NOMO-1 (cell line): ENCODE measurements around the gene NKTR.
"Not testable (repeated sequence)": the region's sequence is repeated elsewhere in the genome, so short reads cannot be mapped to it uniquely, and the experiment has no call there.

Experiments
- DNase-seq, 2 experiments: peaks; one replicate each; lab custom pipeline; 2025; ENCODE audit not compliant: unreplicated experiment in 2 of 2; lab: John Stamatoyannopoulos, UW

The NKTR gene

GRCh38 chr3:42600111-42600957 is at the start of gene NKTR:
TSS of gene NKTR (plus strand) at chr3:42600686. CDS start at chr3:42601007, 321 bp downstream.
- DNase-seq = peak; percentile 98

DNA sequence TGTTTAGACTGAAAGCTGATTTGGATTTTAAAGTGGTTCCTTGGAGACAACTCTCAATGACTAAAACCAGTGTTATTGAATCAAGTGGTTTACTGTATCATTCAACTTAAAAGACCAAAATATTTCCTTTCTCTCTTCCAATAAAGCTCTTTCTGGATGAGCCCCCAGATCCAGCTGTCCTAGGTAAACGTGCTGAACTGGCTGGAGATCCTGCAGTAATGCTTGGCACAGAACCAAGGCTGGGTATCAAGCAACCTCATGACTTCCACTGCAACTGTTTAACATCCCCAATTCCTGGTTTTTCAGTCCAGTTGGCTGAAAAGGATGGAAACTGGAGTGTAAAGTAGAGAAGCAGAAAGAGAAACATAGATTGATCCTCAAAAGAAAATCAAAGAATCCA is 47.7 kb upstream of the NKTR start:
- DNase-seq = no peak

DNA sequence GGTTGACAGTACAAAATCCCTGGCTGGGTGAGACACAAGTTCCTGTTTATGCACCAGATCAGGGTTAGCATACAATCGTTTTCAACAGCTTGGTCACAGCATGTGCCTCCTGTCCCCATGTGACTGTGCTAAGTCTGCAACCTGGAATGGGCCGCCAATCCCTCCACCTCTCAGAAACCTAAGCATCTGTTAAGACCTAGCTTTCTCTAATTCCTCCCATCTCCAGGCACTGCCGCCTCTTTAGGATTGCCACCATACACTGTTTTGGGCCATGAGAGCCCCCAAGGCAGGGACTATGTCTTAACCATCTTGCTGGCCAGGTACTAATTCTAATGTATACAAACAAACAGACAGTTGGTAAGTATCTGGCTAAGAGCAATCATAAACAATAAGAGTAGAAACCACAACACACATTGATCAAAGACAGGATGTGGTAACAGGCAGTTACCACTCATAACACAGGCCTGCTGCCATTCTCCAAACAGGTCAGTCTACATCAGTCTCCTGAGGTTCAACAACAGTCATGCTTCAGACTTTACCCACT is 44.3 kb upstream of the NKTR start:
- DNase-seq = no peak

DNA sequence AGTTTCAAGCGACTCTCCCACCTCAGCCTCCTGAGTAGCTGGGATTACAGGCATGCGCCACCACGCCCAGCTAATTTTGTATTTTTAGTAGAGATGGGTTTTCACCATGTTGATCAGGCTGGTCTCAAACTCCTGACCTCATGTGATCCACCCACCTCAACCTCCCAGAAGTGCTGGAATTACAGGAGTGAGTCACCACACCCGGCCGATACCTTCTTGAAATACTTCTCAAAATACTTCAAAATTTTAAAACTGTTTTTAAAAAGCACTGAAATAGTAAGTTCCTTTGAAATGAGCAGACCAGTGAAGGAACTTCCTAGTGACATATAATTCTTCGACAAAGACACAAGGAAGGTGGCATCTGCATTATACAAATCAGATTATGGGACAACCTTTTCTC is 43.7 kb upstream of the NKTR start:
- DNase-seq = not testable (repeated sequence)

- no peak for DNase-seq
These were observed 42.6 kb upstream of the NKTR start for GRCh38 chr3:42557854-42558253.

GRCh38 chr3:42562047-42562907 is 38.2 kb upstream of the NKTR start:
- DNase-seq = no peak

- DNase-seq = no peak
These were observed 30.8 kb upstream of the NKTR start for GRCh38 chr3:42569593-42570142.

GRCh38 chr3:42572278-42572677 is 28.2 kb upstream of the NKTR start:
- no peak for DNase-seq

GRCh38 chr3:42575137-42575741 is 25.2 kb upstream of the NKTR start:
- no peak for DNase-seq

GRCh38 chr3:42578054-42578453 is 22.4 kb upstream of the NKTR start:
- DNase-seq = no peak

- not testable (repeated sequence) for DNase-seq
These were observed 21.1 kb upstream of the NKTR start for GRCh38 chr3:42579346-42579745.

DNA sequence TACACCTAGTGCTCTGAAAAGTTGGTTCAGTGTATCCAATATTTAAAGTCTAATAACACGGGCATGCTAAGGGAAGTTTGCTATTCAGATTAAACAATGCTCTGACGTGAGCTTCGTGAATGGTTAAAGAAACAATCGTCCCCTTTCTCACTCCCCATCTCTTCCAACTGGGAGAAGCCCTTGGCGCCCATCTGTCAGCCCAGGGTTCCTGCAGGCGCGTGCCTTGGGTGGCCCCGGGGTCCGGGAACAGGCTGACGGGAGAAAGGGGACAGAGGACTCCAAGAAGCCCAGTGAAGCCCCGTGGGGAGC is 19.1 kb upstream of the NKTR start:
- no peak for DNase-seq

DNA sequence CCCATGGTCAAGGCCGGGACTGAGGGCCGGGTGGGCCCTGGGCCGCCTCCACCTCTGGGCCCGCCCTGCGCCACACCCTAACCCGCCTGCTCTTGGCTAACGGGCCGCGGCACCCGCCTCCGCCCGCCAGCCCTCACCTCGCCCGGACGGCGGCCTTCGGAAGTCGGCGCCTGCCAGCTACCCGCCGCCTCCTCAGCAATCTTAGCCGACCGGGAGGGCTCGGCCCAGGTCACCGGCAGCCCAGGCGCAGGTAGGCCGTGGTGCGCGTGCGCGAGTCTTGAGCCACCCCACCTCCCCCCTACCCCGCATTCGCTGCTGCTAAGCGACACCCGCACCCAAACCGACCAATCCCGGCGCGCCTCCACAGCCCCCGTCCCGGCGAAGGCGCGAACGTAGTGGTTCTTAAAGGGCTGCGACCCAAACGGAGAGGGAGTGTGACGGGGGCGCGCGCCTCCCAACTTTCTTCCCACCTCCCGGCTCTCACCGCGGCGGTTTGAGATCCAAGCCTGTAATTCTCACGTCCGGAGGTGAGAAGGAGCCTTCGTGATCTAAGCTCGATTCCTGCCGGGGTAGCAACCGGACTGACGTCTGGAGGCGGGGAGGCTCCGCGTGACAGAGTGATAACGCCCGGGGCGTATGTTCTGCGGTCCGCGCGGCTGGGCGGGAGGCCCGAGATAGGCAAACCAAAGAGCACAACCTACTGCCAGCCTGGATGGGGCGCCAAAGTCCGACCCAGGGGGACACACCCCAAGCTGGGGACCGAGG is 18.6 kb upstream of the NKTR start, which contains the start of gene SEC22C:
Gene SEC22C (minus strand): TSS at position 259 of the 765 bp plus-strand sequence. CDS start 12,921 bp downstream, outside the sequence.
- DNase-seq = peak; percentile 86 to 92

DNA sequence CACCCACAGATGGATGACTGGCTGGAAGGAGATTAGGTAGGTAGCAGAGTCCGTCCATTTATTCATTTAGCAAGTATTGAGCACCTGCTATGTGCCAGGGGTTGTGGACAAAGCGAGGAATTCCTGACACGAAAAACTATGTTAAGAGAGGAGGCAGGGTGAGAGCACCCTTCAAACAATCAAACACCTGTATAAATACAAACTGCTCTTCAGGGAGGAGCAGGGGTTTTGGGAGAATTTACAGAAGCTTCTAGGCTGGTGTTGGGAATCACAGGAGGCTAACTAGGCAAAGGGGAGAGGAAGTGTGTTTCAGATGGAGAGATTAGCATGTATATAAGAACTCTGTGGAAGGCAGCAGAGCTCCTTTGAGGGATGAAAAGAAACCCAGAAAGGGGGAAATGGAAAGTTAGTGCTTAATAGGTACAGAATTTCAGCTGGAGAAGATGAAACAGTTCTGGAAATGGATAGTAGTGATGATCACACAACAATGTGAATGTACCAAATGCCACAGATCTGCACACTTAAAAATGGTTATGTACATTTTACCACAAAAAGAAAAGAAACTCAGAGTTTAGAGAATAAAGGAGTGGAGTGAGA is 17.9 kb upstream of the NKTR start:
- DNase-seq = no peak

- no peak for DNase-seq
These were observed 11.9 kb upstream of the NKTR start for GRCh38 chr3:42588625-42589024.

DNA sequence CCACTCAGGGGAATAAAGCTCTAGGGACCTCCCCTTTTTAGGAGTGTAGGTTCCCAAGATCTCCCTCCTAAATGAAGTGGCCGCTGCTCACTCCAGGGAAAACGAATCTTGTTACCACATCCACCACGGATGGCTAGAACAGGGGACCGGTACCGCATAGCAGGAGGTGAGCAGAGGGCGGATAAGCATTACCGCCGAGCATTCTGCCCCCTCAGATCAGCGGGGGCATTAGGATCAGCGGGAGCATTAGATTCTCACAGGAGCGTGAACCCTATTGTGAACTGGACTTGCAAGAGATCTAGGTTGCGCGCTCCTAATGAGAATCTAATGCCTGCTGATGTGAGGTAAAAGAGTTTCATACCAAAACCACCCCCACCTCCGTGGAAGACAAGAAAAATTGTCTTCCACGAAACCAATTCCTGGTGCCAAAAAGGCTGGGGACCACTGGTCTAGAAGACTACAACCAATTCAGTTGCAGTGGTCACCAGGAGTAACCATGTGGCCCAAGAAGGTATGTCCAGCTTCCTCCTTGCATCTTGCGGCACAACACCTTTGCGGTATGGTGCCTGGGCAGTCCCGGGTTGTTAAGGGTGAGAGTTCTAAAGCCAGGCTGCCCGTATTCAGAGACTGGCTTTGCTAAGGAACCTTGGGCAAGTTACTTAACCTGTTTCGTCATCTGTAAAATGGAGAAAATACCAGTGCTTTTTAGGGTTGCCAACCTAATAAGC is 10.9 kb upstream of the NKTR start:
- DNase-seq = peak in 1 of 2 experiments; percentile 4

GRCh38 chr3:42590989-42591756 is 9.3 kb upstream of the NKTR start:
- no peak for DNase-seq

- DNase-seq = no peak
These were observed 8.7 kb upstream of the NKTR start for GRCh38 chr3:42591811-42592210.
